Activated T-cell treated with anti-CD3 and anti-CD28 coated beads for 4 hours (primary cell): Measurements from ENCODE around the gene GALNT16.
"Not testable (repeated sequence)": the region's sequence is repeated elsewhere in the genome, so short reads cannot be mapped to it uniquely, and the experiment has no call there.

ENCODE experiments used
- DNase-seq: peaks from one replicate; pipeline ENCODE4 v3.0.0-alpha.2; 2020

The GALNT16 gene

GRCh38 chr14:69260861-69261564 lies 1.1 kb downstream of the GALNT16 start:
- no peak for DNase-seq

DNA sequence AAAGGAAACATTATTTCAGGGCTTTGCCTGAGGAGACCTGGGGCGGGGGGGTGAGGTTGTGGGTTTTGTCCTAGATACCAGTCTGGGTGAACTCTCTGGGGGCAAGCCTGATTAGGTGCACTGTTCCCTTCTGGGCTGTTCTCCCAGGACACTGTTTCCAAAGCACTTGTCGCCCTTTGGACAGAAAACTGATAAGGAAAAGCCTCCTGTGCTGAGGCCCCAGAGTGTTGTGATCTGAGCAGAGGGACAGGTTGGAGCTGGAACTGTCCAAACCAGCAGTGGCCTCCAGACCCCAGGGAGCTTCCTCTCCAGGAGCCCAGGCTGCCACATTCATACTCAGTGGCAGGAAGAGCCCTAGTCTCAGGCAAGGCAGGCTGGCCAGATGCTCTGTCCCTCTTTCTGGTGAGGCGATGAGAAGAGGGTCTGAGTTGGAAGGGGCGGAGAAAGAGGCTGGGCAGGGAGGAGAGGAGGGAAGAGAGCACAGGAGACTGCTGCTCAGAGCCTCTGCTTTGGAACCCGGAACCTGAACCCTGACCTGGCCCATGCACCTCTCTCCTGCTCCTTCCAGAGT lies 1.9 kb downstream of the GALNT16 start:
- DNase-seq, result no peak

- no peak for DNase-seq
Observed at GRCh38 chr14:69262516-69262915, 2.6 kb downstream of the GALNT16 start.

GRCh38 chr14:69263364-69263763 lies 3.4 kb downstream of the GALNT16 start:
- DNase-seq, result no peak

DNA sequence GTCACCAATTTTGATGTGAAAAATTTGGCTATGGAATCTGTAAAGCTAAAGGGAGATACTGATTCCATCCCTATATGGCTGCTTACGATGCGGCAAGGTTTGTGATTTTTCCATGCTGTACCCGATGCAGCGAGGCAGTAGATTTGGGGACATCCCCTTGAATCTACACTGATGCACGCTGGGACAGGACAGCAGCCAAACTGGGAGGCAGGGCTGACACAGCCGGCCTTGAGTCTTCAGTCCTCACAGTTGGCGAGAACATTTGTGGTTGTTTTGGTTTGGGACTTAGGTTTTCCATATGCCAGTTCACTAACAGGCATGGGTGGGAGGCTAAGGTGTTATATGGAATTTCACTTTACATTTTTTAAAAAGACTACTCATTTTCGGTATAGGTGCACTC lies 3.8 kb downstream of the GALNT16 start:
- DNase-seq, result no peak

DNA sequence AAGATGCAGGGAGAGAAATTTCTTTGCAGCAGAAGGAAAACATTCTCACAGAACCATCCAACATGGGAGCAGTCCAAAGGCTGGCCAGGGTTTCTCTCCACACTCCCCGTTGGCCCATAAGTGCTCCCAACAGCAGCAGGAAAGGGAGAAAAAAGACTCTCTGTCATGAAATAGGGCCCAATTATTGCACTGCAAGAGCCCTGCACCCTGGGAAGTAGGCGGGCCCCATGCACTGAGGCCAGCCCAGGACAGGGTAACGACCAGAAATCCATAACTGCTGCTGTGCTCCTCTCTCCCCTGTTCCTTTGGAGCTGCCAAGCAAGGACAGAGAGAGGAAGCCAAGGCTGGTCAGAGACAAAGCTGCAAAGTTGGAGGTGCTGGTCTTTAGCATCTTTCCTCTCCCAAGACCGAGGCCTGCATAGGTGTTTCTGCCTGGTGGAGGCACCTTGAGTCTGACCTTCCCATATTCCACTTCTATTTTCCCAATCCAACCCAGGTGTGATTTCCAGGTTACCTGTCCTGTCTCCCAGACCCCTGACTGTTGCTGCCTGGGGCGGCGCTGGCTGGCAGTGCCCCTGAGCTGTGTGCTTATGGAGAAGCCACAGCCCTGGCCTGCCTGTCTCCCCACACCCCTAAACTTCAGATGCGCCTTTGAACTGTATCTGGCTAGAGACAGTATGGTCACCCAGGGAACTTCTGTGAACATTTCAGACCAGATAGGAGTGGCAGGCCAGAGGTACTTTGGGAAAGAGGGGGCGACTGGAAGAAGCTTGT lies 6.8 kb downstream of the GALNT16 start:
- DNase-seq, result no peak

- DNase-seq, result no peak
Observed at GRCh38 chr14:69267492-69267891, 7.5 kb downstream of the GALNT16 start.

- no peak for DNase-seq
Observed at GRCh38 chr14:69268223-69268622, 8.3 kb downstream of the GALNT16 start.

GRCh38 chr14:69268763-69269162 lies 8.8 kb downstream of the GALNT16 start:
- DNase-seq, result no peak

GRCh38 chr14:69269381-69269780 lies 9.4 kb downstream of the GALNT16 start:
- no peak for DNase-seq

DNA sequence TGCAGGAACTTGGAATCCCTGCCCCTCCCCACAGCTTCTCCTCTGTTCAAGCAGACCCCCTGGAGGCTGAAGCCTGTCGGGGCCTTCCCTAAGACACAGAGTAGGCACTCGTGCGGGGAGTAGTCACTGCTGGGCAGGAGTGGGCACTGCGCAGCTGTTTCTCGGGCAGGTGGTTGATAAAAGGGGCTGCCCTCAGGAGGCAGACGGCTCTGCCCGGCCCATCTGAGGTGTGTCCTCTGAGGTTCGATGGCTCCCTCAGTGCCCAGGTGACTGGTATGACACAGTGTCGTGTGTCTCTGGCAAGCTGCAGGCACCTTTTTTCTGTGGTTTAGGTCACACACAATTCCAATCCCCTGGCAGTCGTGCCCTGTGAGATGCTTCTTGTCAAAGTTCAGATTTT lies 10.1 kb downstream of the GALNT16 start:
- no peak for DNase-seq

- DNase-seq, result no peak
Observed at GRCh38 chr14:69270795-69271708, 11.1 kb downstream of the GALNT16 start.

DNA sequence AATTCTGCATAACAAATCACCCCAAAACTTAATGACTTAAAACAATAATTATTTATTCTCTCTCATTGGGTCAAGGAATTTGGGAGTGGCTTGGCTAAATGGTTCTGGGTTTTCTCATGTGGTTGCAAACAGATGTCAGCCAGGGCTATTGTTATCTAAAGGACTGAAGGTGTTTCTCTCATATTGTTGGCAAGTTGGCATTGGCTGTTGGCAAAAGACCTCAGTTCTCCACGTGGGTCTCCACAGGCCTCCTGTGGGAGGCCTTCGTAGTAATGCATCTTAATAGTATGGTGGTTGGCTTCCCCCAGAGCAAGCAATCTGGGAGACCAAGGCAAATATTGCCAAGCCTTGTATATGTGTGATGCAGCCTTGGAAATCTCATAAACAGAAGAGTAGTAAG lies 14.4 kb downstream of the GALNT16 start:
- no peak for DNase-seq

- DNase-seq, result no peak
Observed at GRCh38 chr14:69275331-69275730, 15.4 kb downstream of the GALNT16 start.

DNA sequence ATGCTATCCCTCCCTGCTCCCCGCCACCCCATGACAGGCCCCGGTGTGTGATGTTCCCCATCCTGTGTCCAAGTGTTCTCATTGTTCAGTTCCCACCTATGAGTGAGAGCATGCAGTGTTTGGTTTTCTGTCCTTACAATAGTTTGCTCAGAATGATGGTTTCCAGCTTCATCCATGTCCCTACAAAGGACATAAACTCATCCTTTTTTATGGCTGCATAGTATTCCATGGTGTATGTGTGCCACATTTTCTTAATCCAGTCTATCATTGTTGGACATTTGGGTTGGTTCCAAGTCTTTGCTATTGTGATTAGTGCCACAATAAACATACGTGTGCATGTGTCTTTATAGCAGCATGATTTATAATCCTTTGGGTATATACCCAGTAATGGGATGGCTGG lies 17.4 kb downstream of the GALNT16 start:
- DNase-seq, result not testable (repeated sequence)

DNA sequence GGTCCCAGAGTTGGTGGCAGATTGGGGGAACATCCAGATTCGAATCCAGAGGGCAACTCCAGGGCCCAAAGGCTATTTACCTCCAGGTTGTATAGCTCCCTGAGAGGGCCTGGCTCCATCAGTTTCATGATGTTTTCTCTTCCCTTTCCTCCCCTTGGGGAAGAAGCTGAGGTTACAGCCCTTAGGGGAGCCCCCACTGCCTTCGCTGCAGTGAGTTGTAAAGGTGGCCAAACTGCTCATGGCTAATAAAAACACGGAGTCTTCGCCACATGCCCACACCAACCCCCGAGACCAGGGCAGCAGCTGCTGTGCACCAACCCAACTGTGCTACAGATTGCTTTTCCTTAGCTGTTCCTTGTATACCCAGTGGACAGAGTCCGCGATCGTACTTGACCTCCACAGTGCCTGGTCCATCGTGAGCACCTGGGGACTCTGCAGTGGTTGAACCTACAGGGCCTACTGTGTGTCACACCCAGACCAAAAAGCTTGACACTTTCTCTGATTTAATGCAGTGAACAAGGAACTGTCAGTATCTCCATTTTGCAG lies 20.9 kb downstream of the GALNT16 start:
- DNase-seq, result no peak

- no peak for DNase-seq
Observed at GRCh38 chr14:69281450-69282169, 21.7 kb downstream of the GALNT16 start.

DNA sequence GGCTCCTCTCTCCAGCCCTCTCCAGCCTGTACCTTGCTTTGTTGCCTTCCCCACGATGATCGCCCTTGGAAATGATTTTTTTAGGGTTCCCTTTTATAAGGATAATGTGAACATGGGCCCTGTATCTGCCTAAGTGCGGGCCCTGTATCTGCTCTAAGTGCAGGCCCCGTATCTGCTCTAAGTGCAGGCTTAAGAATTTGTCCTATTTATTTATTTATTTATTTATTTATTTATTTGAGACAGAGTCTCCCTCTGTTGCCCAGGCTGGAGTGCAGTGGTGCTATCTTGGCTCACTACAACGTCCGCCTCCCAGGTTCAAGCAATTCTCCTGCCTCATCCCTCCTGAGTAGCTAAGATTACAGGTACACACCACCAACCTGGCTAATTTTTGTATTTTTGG lies 22.5 kb downstream of the GALNT16 start:
- no peak for DNase-seq

GRCh38 chr14:69284170-69284569 lies 24.2 kb downstream of the GALNT16 start:
- no peak for DNase-seq

- DNase-seq, result no peak
Observed at GRCh38 chr14:69285661-69286255, 25.8 kb downstream of the GALNT16 start.
